Motor neuron (in vitro differentiated cells): ENCODE results near the gene RAB14. TPM values are rescaled to one million over a fixed set of nuclear protein-coding genes. Genes with fewer than 3 reads are reported as not detected.

Experiments used
- ATAC-seq, 8 experiments: fragments of 200-7000 bp; cut with Tn5 transposase; replicated peaks in 6 of 8; 2 replicates each; pipeline ENCODE4 v1.8.0; 2021; ENCODE audit warnings: mild to moderate bottlenecking in 8 of 8, moderate library complexity in 8 of 8
- H3K27ac ChIP-seq, 2 donors: fragments of 250-450 bp; sonication (Bioruptor Pico); 2 replicates each; pipeline ENCODE4 v1.9.0; 2021; ENCODE audit warnings: antibody characterized with exemption in 2 of 2, mild to moderate bottlenecking in 2 of 2, moderate library complexity in 1 of 2
- H3K4me1 ChIP-seq, 2 donors: fragments of 250-450 bp; sonication (Bioruptor Pico); replicated peaks in 1 of 2; 2 replicates each; pipeline ENCODE4 v1.6.1; 2021; ENCODE audit warnings: antibody characterized with exemption in 2 of 2, mild to moderate bottlenecking in 2 of 2, moderate library complexity in 1 of 2
- H3K4me3 ChIP-seq, 5 donors: fragments of 250-450 bp; sonication (Bioruptor Pico); 2 replicates each; pipeline ENCODE4 v1.9.0; 2021; ENCODE audit warnings: antibody characterized with exemption in 5 of 5, mild to moderate bottlenecking in 5 of 5, moderate library complexity in 4 of 5
- WGBS, 10 experiments: fragments of 450-650 bp; shearing (Covaris generic); methylation state at CpG; one replicate each; pipeline ENCODE4 v1.0.0; 2022; 5-methylcytosine and 5-hydroxymethylcytosine counted together
- in situ Hi-C, 9 experiments: fragments of 400-800 bp; cut with MboI; loops; one replicate each; pipeline ENCODE4 v1.15.0; 2021; ENCODE audit warnings: low sequenced_read_pairs in 9 of 9, low pct_unique_long_range_greater_than_20kb in 2 of 9; ENCODE audit not compliant: unreplicated experiment in 9 of 9
- total RNA-seq, 8 experiments: library from RNA; unstranded; fragments of 300-600 nt; gene quantifications; 2 replicates each; pipeline versions ENCODE4 v1.2.3 to v1.2.4, GENCODE V29; 2022

Gene RAB14
- total RNA-seq, 8 experiments from 2014 or later: 21.3 to 56.0 (median 40.7) TPM

GRCh38 chr9:121217609-121218292, 16.1 kb upstream of the RAB14 start:
- in situ Hi-C loops: loop anchor here (10.0 to 25.0 kb wide), 5 partner anchors 87 to 195 kb away; no protein-coding TSS in a partner anchor
- peak in 4 of 8 experiments; percentile 58 to 79 (median 76) for ATAC-seq
- 35 to 100% (median 86%) methylated on average over 1 to 4 of the region's 4 CpGs for WGBS, 10 experiments
- Histone ChIP-seq H3K27ac (no peak overlapping the region), H3K4me3 (no peak overlapping the region), H3K4me1 (peaks cover 20 to 22% of the 10 kb centered on the region in 2 donors)

- WGBS, 10 experiments: 85 to 100% (median 95%) methylated on average over 1 to 3 of the region's 3 CpGs; no CpG with 5 or more reads in 3 of the 10 experiments
- H3K4me3 ChIP-seq: no peak overlapping the region
- H3K27ac ChIP-seq: no peak overlapping the region
- no peak for ATAC-seq
- H3K4me1 ChIP-seq: peaks cover 10 to 13% of the 10 kb centered on the region in 2 donors
- in situ Hi-C loops: loop anchor here (10.0 to 25.0 kb wide), 5 partner anchors 88 to 196 kb away; no protein-coding TSS in a partner anchor
These were observed 14.7 kb upstream of the RAB14 start for GRCh38 chr9:121216271-121216805.

GRCh38 chr9:121214005-121214404, 12.3 kb upstream of the RAB14 start:
- 44 to 85% (median 65%) methylated on average over 2 of the region's 2 CpGs; no CpG with 5 or more reads in 1 of the 10 experiments for WGBS, 10 experiments
- Histone ChIP-seq H3K4me1 (no peaks in the 10 kb centered on the region), H3K4me3 (no peak overlapping the region), H3K27ac (no peak overlapping the region)
- in situ Hi-C loops: loop anchor here (10.0 to 25.0 kb wide), 5 partner anchors 91 to 198 kb away; no protein-coding TSS in a partner anchor
- no peak for ATAC-seq

- Histone ChIP-seq H3K27ac (no peak overlapping the region), H3K4me3 (no peak overlapping the region), H3K4me1 (no peaks in the 10 kb centered on the region)
- peak; percentile 88 to 99 (median 96) for ATAC-seq
- whole genome bisulfite sequencing, 10 experiments: 6 to 82% (median 24%) methylated on average over 2 to 9 of the region's 9 CpGs
- in situ Hi-C loops: loop anchor here (10.0 to 25.0 kb wide), 5 partner anchors 92 to 199 kb away; no protein-coding TSS in a partner anchor
These were observed 11.6 kb upstream of the RAB14 start for GRCh38 chr9:121213136-121213806.

GRCh38 chr9:121210536-121210935, 8.9 kb upstream of the RAB14 start:
- Histone ChIP-seq H3K4me1 (no peaks in the 10 kb centered on the region), H3K27ac (no peak overlapping the region), H3K4me3 (no peak overlapping the region)
- ATAC-seq: no peak
- in situ Hi-C loops: loop anchor here (10.0 to 25.0 kb wide), 5 partner anchors 94 to 202 kb away; no protein-coding TSS in a partner anchor
- WGBS, 10 experiments: 67 to 100% (median 83%) methylated on average over 1 to 5 of the region's 5 CpGs; no CpG with 5 or more reads in 3 of the 10 experiments

GRCh38 chr9:121207371-121207940, 5.8 kb upstream of the RAB14 start:
- no peak for ATAC-seq
- WGBS, 10 experiments: 100% methylated on average over 1 of the region's 2 CpGs; no CpG with 5 or more reads in 9 of the 10 experiments
- Histone ChIP-seq H3K4me1 (no peaks in the 10 kb centered on the region), H3K27ac (no peak overlapping the region), H3K4me3 (no peak overlapping the region)
- in situ Hi-C loops: loop anchor here in 6 of 9 experiments (25.0 kb wide), 3 partner anchors 105 to 205 kb away; no protein-coding TSS in a partner anchor

- H3K27ac ChIP-seq: no peak overlapping the region
- ATAC-seq: peak in 2 of 8 experiments; percentile 36 to 38
- peaks cover 0 to 4% of the 10 kb centered on the region in 2 donors for H3K4me1 ChIP-seq
- 20 to 80% (median 56%) methylated on average over 1 to 7 of the region's 8 CpGs for WGBS, 10 experiments
- no peak overlapping the region for H3K4me3 ChIP-seq
- in situ Hi-C loops: loop anchor here in 6 of 9 experiments (25.0 kb wide), 3 partner anchors 106 to 206 kb away; no protein-coding TSS in a partner anchor
These were observed 5.1 kb upstream of the RAB14 start for GRCh38 chr9:121206516-121207370.

- no peak overlapping the region for H3K27ac ChIP-seq
- in situ Hi-C loops: loop anchor here in 6 of 9 experiments (25.0 kb wide), 3 partner anchors 108 to 208 kb away; no protein-coding TSS in a partner anchor
- H3K4me1 ChIP-seq: peaks cover 6 to 8% of the 10 kb centered on the region in 2 donors
- ATAC-seq: no peak
- H3K4me3 ChIP-seq: no peak overlapping the region
These were observed 2.9 kb upstream of the RAB14 start for GRCh38 chr9:121204611-121205010.

- H3K4me3 ChIP-seq: no peak overlapping the region
- no peak overlapping the region for H3K27ac ChIP-seq
- no peak for ATAC-seq
- in situ Hi-C loops: loop anchor here in 6 of 9 experiments (25.0 kb wide), 3 partner anchors 108 to 208 kb away; no protein-coding TSS in a partner anchor
- H3K4me1 ChIP-seq: peaks cover 11 to 13% of the 10 kb centered on the region in 2 donors
- 29 to 100% (median 79%) methylated on average over 1 to 2 of the region's 2 CpGs; no CpG with 5 or more reads in 3 of the 10 experiments for whole genome bisulfite sequencing, 10 experiments
These were observed 2.5 kb upstream of the RAB14 start for GRCh38 chr9:121204121-121204520.

GRCh38 chr9:121201045-121201737, 478 bp downstream of the RAB14 start:
- peak; percentile 54 to 65 (median 58) for ATAC-seq
- in situ Hi-C loops: loop anchor here in 6 of 9 experiments (25.0 kb wide), 3 partner anchors 111 to 211 kb away; no protein-coding TSS in a partner anchor
- Histone ChIP-seq H3K4me1 (peaks cover 26 to 40% of the 10 kb centered on the region in 2 donors), H3K27ac (peak overlapping the region; percentile 92 to 97), H3K4me3 (peak overlapping the region; percentile 61 to 87 (median 76))
- WGBS, 10 experiments: 0 to 7% (median 0%) methylated on average over 4 to 8 of the region's 81 CpGs; no CpG with 5 or more reads in 4 of the 10 experiments

- in situ Hi-C loops: loop anchor here in 6 of 9 experiments (25.0 kb wide), 3 partner anchors 112 to 212 kb away; no protein-coding TSS in a partner anchor
These were observed 1.3 kb downstream of the RAB14 start for GRCh38 chr9:121200356-121200755.

More at GRCh38 chr9:121200356-121200755, 1.3 kb downstream of the RAB14 start:
- ATAC-seq: no peak
- H3K4me1 ChIP-seq: peaks cover 26 to 47% of the 10 kb centered on the region in 2 donors
- peak overlapping the region in 1 of 2 donors; percentile 97 for H3K27ac ChIP-seq
- 0 to 43% (median 23%) methylated on average over 1 to 4 of the region's 4 CpGs for WGBS, 10 experiments
- H3K4me3 ChIP-seq: peak overlapping the region; percentile 61 to 87 (median 76)
